ENCODE measurements around the gene PRR16.

DNA sequence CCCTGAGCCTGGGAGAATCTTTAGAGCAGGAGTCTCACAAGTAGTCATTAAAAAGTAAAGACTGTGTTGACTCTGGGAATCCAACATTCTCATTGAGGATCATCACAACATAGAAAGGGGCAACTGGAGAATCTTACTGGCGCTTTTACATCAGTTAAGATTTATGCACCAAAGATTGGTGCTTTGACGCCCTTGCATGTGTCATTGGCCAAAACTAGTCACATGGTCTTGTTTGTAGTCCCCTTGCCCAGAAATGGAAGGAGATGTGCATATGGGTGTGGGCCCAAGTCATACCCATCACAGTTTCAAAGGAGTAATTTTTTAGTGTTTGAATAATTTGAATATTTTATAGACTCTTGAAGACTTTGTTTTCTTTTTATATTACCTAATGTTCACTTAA, 228.2 kb downstream of the PRR16 start:
- TF ChIP-seq, protein P1, sequence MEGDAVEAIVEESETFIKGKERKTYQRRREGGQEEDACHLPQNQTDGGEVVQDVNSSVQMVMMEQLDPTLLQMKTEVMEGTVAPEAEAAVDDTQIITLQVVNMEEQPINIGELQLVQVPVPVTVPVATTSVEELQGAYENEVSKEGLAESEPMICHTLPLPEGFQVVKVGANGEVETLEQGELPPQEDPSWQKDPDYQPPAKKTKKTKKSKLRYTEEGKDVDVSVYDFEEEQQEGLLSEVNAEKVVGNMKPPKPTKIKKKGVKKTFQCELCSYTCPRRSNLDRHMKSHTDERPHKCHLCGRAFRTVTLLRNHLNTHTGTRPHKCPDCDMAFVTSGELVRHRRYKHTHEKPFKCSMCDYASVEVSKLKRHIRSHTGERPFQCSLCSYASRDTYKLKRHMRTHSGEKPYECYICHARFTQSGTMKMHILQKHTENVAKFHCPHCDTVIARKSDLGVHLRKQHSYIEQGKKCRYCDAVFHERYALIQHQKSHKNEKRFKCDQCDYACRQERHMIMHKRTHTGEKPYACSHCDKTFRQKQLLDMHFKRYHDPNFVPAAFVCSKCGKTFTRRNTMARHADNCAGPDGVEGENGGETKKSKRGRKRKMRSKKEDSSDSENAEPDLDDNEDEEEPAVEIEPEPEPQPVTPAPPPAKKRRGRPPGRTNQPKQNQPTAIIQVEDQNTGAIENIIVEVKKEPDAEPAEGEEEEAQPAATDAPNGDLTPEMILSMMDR (conservative IDR thresholded peaks at IDR 0.05) = no peak
- no peak for TF ChIP-seq EZH2 (IDR thresholded peaks at IDR 0.05; ENCODE audit: low read depth)
